HepG2 (cell line): ENCODE results near the gene CIT. TPM values are rescaled to one million over a fixed set of nuclear protein-coding genes. Genes with fewer than 3 reads are reported as not detected.

Experiments used
- ZNF782 ChIP-seq: sonication (generic); formaldehyde crosslinking; IDR thresholded peaks from 2 replicates; pipeline ENCODE4 v1.4.0; 2020; ENCODE audit warnings: missing genetic modification reagents, mild to moderate bottlenecking, borderline replicate concordance
- polyA plus RNA-seq, 8 experiments: library from polyadenylated mRNA; depleted of rRNA in 3 of 8; stranded (reverse) in 7 of 8; unstranded in 1 of 8; fragments of >200 nt; fragmentation: Illumina TruSeq in 4 of 8; extraction: Trizol in 4 of 8; gene quantifications; 2 replicates each; pipeline versions ENCODE4 v1.2.1 to v1.2.3, GENCODE V29; 2011 to 2016; ENCODE audit warnings: low read depth in 4 of 8, missing spikeins in 1 of 8, mixed read lengths in 1 of 8; ENCODE audit not compliant: insufficient read depth in 1 of 8
- total RNA-seq, 5 experiments: library from RNA; depleted of rRNA; stranded (reverse); fragments of >200 nt; fragmentation: Illumina TruSeq; extraction: Trizol; gene quantifications; 2 replicates each; pipeline ENCODE4 v1.2.3, GENCODE V29; 2016; ENCODE audit warnings: low read depth in 1 of 5
- TF ChIP-seq, protein P1 (sequence below): sonication (generic); formaldehyde crosslinking; IDR thresholded peaks from one replicate; pipeline ENCODE4 v1.5.1; 2020; ENCODE audit warnings: mild to moderate bottlenecking, missing genetic modification reagents; ENCODE audit errors: not compliant biosample characterization
- TF ChIP-seq, protein P2 (sequence below): IDR thresholded peaks from 2 replicates; pipeline ENCODE4 v1.6.1; 2016; ENCODE audit warnings: missing compliant biosample characterization, missing genetic modification reagents, borderline replicate concordance

Gene CIT
- total and polyA plus RNA-seq, 2 of the 13 experiments (the other 11 are each of a cell fraction or from before 2014, with no cell fraction given), result 7.7 to 11.7 TPM

DNA sequence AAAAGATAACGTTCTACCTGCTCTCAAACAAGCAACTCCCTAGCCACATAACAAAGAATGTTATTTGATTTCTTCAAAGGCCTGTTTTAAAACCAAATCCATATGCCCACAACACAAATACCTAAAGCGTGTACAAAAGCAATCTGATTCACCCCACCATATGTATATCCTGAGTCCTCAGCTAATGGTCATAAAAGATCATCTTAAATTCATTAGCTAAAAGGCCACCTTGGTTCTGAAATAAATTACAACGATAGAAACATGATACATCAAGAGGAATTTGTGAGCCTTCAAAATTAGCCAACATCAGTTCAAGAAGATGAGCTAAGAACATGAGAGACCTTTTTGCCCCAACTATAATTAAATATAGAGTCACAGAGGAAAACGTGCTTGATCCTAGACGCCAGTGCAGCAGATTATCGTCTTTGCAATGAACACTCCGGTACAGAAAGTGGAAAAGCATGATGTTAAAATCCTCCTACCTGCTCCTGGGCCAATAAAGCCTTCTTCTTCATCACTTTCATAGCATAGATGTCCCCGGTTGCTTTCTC lies 20.0 kb downstream of the CIT start (continued):
- TF ChIP-seq, protein P1, sequence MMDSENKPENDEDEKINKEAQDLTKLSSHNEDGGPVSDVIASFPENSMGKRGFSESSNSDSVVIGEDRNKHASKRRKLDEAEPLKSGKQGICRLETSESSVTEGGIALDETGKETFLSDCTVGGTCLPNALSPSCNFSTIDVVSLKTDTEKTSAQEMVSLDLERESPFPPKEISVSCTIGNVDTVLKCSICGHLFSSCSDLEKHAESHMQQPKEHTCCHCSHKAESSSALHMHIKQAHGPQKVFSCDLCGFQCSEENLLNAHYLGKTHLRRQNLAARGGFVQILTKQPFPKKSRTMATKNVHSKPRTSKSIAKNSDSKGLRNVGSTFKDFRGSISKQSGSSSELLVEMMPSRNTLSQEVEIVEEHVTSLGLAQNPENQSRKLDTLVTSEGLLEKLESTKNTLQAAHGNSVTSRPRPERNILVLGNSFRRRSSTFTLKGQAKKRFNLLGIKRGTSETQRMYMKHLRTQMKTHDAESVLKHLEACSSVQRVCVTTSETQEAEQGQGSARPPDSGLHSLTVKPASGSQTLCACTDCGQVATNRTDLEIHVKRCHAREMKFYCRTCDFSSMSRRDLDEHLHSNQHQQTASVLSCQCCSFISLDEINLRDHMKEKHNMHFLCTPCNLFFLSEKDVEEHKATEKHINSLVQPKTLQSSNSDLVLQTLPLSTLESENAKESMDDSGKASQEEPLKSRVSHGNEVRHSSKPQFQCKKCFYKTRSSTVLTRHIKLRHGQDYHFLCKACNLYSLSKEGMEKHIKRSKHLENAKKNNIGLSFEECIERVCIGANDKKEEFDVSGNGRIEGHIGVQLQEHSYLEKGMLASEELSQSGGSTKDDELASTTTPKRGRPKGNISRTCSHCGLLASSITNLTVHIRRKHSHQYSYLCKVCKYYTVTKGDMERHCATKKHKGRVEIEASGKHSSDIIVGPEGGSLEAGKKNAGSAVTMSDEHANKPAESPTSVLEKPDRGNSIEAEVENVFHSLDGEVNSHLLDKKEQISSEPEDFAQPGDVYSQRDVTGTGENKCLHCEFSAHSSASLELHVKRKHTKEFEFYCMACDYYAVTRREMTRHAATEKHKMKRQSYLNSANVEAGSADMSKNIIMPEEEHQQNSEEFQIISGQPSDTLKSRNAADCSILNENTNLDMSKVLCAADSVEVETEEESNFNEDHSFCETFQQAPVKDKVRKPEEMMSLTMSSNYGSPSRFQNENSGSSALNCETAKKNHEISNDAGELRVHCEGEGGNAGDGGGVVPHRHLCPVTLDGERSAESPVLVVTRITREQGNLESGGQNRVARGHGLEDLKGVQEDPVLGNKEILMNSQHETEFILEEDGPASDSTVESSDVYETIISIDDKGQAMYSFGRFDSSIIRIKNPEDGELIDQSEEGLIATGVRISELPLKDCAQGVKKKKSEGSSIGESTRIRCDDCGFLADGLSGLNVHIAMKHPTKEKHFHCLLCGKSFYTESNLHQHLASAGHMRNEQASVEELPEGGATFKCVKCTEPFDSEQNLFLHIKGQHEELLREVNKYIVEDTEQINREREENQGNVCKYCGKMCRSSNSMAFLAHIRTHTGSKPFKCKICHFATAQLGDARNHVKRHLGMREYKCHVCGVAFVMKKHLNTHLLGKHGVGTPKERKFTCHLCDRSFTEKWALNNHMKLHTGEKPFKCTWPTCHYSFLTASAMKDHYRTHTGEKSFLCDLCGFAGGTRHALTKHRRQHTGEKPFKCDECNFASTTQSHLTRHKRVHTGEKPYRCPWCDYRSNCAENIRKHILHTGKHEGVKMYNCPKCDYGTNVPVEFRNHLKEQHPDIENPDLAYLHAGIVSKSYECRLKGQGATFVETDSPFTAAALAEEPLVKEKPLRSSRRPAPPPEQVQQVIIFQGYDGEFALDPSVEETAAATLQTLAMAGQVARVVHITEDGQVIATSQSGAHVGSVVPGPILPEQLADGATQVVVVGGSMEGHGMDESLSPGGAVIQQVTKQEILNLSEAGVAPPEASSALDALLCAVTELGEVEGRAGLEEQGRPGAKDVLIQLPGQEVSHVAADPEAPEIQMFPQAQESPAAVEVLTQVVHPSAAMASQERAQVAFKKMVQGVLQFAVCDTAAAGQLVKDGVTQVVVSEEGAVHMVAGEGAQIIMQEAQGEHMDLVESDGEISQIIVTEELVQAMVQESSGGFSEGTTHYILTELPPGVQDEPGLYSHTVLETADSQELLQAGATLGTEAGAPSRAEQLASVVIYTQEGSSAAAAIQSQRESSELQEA (CRISPR knock-in tag), result no peak
- no peak for TF ChIP-seq ZNF782 (CRISPR knock-in tag)
- TF ChIP-seq, protein P2, sequence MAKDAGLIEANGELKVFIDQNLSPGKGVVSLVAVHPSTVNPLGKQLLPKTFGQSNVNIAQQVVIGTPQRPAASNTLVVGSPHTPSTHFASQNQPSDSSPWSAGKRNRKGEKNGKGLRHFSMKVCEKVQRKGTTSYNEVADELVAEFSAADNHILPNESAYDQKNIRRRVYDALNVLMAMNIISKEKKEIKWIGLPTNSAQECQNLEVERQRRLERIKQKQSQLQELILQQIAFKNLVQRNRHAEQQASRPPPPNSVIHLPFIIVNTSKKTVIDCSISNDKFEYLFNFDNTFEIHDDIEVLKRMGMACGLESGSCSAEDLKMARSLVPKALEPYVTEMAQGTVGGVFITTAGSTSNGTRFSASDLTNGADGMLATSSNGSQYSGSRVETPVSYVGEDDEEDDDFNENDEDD (CRISPR knock-in tag), result no peak
- TF ChIP-seq, all 625 proteins: peak for 0
